Fibroblast of lung (primary cell): ENCODE measurements around the gene MOCS3. TPM values are rescaled to one million over a fixed set of nuclear protein-coding genes. Genes with fewer than 3 reads are reported as not detected.

Source experiments
- DNase-seq, 2 donors: peaks; one replicate each; pipeline versions ENCODE4 v3.0.0 to v3.0.0-alpha.2; 2010; ENCODE audit warnings: low read depth in 2 of 2
- H2AFZ ChIP-seq: 2 replicates; pipeline ENCODE4 v1.5.1; 2012; ENCODE audit warnings: low read length, control low read depth, inconsistent platforms
- H3K27ac ChIP-seq: 2 replicates; pipeline ENCODE4 v1.5.1; 2011; ENCODE audit warnings: low read length, control low read depth; ENCODE audit not compliant: insufficient read depth
- H3K27me3 ChIP-seq: 2 replicates; pipeline ENCODE4 v1.5.1; 2011; ENCODE audit warnings: mild to moderate bottlenecking, low read length; ENCODE audit not compliant: control insufficient read depth, insufficient read depth
- H3K36me3 ChIP-seq: 2 replicates; pipeline ENCODE4 v1.5.1; 2011; ENCODE audit warnings: low read length; ENCODE audit not compliant: control insufficient read depth, insufficient read depth
- H3K4me1 ChIP-seq: 2 replicates; pipeline ENCODE4 v1.5.1; 2011; ENCODE audit warnings: low read length; ENCODE audit not compliant: control insufficient read depth, insufficient read depth; ENCODE audit errors: extremely low read depth
- H3K4me2 ChIP-seq: 2 replicates; pipeline ENCODE4 v1.5.1; 2011; ENCODE audit warnings: low read length, control low read depth; ENCODE audit not compliant: insufficient read depth; ENCODE audit errors: extremely low read depth
- H3K4me3 ChIP-seq, 4 experiments: fragments of 200-600 bp in 1 of 4; sonication (generic) in 1 of 4; replicated peaks in 1 of 4; 2 replicates each; pipeline ENCODE4 v1.5.1; 2011 to 2016; ENCODE audit warnings: low read length in 4 of 4, low read depth in 3 of 4, mild to moderate bottlenecking in 3 of 4, control low read depth in 2 of 4, inconsistent platforms in 1 of 4, mixed read lengths in 1 of 4; ENCODE audit not compliant: insufficient read depth in 1 of 4; ENCODE audit errors: control extremely low read depth in 1 of 4
- H3K79me2 ChIP-seq: 2 replicates; pipeline ENCODE4 v1.5.1; 2012; ENCODE audit warnings: mild to moderate bottlenecking, low read length, inconsistent platforms; ENCODE audit not compliant: control insufficient read depth, insufficient read depth
- H3K9ac ChIP-seq: 2 replicates; pipeline ENCODE4 v1.5.1; 2011; ENCODE audit warnings: mild to moderate bottlenecking, low read length, control low read depth; ENCODE audit not compliant: insufficient read depth
- H3K9me3 ChIP-seq: 2 replicates; pipeline ENCODE4 v1.5.1; 2012; ENCODE audit warnings: low read depth, low read length; ENCODE audit not compliant: control insufficient read depth, insufficient read depth
- H4K20me1 ChIP-seq: 2 replicates; pipeline ENCODE4 v1.5.1; 2011; ENCODE audit warnings: low read length; ENCODE audit not compliant: control insufficient read depth, insufficient read depth; ENCODE audit errors: extremely low read depth
- EZH2 ChIP-seq: IDR thresholded peaks from 2 replicates; pipeline ENCODE4 v1.5.1; 2012; ENCODE audit warnings: low read length, control low read depth, mild to moderate bottlenecking; ENCODE audit errors: missing control alignments
- polyA plus RNA-seq, 2 donors: library from polyadenylated mRNA; depleted of rRNA in 1 of 2; stranded (reverse) in 1 of 2; unstranded in 1 of 2; fragments of >200 nt; gene quantifications; 2 replicates each; pipeline ENCODE4 v1.2.1, GENCODE V29; 2011 to 2012; ENCODE audit warnings: missing spikeins in 1 of 2
- total RNA-seq: library from RNA; depleted of rRNA; stranded (reverse); fragments of >200 nt; gene quantifications from 2 replicates; pipeline ENCODE4 v1.2.1, GENCODE V29; 2014
- TF ChIP-seq, protein P1 (sequence below), 2 donors: IDR thresholded peaks in 1 of 2; conservative IDR thresholded peaks in 1 of 2; 1 replicate in 1 of 2; 2 replicates in 1 of 2; pipeline ENCODE4 v1.5.1; 2011 to 2012; ENCODE audit warnings: low read length in 2 of 2, control low read depth in 1 of 2, inconsistent platforms in 1 of 2, low read depth in 1 of 2, mild to moderate bottlenecking in 1 of 2

MOCS3 gene
- total and polyA plus RNA-seq, 2 donors (not counting 1 experiment from before 2014, with no cell fraction given): 3.7 to 10.1 TPM

DNA sequence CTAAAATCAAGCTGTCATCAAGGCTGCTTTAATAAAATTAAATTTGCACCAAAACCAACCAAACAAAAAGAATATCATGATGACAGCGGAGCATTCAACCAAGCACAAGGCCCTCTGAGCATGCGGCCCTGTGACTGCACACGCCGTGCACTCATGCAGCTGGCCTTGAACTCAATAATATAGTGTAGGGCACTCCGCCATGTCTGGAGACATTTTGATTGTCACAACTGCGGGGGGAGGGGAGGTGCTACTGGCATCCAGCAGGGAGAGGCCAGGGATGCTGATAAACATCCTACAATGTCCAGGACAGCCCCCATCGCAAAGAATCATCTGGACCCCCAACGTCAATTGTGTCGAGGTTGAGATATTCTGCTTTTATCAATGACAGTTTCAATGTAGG is 9.7 kb downstream of the MOCS3 start:
- H2AFZ ChIP-seq: no peak overlapping the region
- no peaks in the 10 kb centered on the region for H3K36me3 ChIP-seq

DNA sequence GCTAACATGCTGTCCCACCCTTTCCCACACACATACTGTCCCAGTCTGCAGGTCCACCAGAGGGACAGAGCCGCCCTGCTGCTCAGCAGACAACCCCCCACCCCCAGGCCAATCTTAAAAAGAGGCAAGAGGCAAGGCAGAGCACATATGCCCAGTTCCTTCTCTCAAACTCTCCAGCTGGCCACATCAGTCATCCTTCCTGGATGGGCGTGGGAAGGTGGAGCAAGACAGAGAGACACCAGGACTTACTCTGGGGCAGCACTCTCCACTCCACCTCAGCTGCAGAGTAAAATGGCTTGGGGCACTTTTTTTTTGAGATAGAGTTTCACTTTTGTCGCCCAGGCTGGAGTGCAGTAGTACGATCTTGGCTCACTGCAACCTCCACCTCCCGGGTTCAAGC is 10.8 kb downstream of the MOCS3 start:
- peaks cover 3% of the 10 kb centered on the region for H3K27me3 ChIP-seq
- no peaks in the 10 kb centered on the region for H3K36me3 ChIP-seq
- no peaks in the 10 kb centered on the region for H3K79me2 ChIP-seq
- H3K4me3 ChIP-seq: no peak overlapping the region
- H3K9me3 ChIP-seq: no peaks in the 10 kb centered on the region
- no peak overlapping the region for H3K4me2 ChIP-seq
- H2AFZ ChIP-seq: no peak overlapping the region
- H3K27ac ChIP-seq: no peak overlapping the region
- no peaks in the 10 kb centered on the region for H3K4me1 ChIP-seq
- DNase-seq: no peak
- no peaks in the 10 kb centered on the region for H4K20me1 ChIP-seq
- no peak for TF ChIP-seq EZH2
- TF ChIP-seq, protein P1, sequence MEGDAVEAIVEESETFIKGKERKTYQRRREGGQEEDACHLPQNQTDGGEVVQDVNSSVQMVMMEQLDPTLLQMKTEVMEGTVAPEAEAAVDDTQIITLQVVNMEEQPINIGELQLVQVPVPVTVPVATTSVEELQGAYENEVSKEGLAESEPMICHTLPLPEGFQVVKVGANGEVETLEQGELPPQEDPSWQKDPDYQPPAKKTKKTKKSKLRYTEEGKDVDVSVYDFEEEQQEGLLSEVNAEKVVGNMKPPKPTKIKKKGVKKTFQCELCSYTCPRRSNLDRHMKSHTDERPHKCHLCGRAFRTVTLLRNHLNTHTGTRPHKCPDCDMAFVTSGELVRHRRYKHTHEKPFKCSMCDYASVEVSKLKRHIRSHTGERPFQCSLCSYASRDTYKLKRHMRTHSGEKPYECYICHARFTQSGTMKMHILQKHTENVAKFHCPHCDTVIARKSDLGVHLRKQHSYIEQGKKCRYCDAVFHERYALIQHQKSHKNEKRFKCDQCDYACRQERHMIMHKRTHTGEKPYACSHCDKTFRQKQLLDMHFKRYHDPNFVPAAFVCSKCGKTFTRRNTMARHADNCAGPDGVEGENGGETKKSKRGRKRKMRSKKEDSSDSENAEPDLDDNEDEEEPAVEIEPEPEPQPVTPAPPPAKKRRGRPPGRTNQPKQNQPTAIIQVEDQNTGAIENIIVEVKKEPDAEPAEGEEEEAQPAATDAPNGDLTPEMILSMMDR (conservative IDR thresholded peaks at IDR 0.05 in 1 of 2, IDR thresholded peaks at IDR 0.05 in 1 of 2; ENCODE audit: low read depth in 1 of 2, low read length in 2 of 2): no peak
- no peak overlapping the region for H3K9ac ChIP-seq

More for the DNA sequence above, 9.7 kb downstream of the MOCS3 start:
- no peak for DNase-seq
- no peak overlapping the region for H3K4me3 ChIP-seq
- no peaks in the 10 kb centered on the region for H3K9me3 ChIP-seq
- no peak overlapping the region for H3K27ac ChIP-seq
- H3K4me1 ChIP-seq: no peaks in the 10 kb centered on the region
- H3K4me2 ChIP-seq: no peak overlapping the region
- no peaks in the 10 kb centered on the region for H3K79me2 ChIP-seq
- TF ChIP-seq, protein P1 (conservative IDR thresholded peaks at IDR 0.05 in 1 of 2, IDR thresholded peaks at IDR 0.05 in 1 of 2; ENCODE audit: low read depth in 1 of 2, low read length in 2 of 2): no peak
- no peak for TF ChIP-seq EZH2
- H3K9ac ChIP-seq: no peak overlapping the region
- peaks cover 3% of the 10 kb centered on the region for H3K27me3 ChIP-seq
- no peaks in the 10 kb centered on the region for H4K20me1 ChIP-seq

DNA sequence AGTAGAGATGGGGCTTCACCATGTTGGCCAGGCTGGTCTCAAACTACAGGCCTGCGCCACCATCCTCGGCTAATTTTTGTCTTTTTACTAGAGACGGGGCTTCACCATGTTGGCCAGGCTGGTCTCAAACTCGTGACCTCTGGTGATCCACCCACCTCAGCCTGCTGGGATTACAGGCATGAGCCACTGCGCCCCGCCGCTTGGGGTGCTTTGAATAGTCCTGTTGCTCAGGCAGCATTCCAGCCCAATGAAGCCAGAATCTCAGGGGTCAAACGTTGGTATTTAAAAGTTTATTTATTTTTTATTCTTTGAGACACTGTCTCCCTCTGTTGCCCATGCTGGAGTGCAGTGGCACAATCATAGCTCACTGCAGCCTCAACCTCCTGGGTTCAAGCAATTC is 11.3 kb downstream of the MOCS3 start:
- H3K9me3 ChIP-seq: no peaks in the 10 kb centered on the region
- TF ChIP-seq, protein P1 (conservative IDR thresholded peaks at IDR 0.05 in 1 of 2, IDR thresholded peaks at IDR 0.05 in 1 of 2; ENCODE audit: low read depth in 1 of 2, low read length in 2 of 2): no peak
- no peak for TF ChIP-seq EZH2
- no peak for DNase-seq

More for the DNA sequence above, 11.3 kb downstream of the MOCS3 start:
- Histone ChIP-seq H3K36me3 (no peaks in the 10 kb centered on the region), H2AFZ (no peak overlapping the region), H3K4me3 (no peak overlapping the region), H3K27me3 (peaks cover 3% of the 10 kb centered on the region), H4K20me1 (no peaks in the 10 kb centered on the region), H3K4me2 (no peak overlapping the region), H3K4me1 (no peaks in the 10 kb centered on the region), H3K27ac (no peak overlapping the region), H3K9ac (no peak overlapping the region), H3K79me2 (no peaks in the 10 kb centered on the region)
